ENCODE results near the gene MYO5C.

GRCh38 chr15:52225230-52225629 is 70.4 kb downstream of the MYO5C start:
- TF ChIP-seq POLR2AphosphoS5 (IDR thresholded peaks at IDR 0.05; ENCODE audit: low read depth, low read length) (no peak), CTCF (IDR thresholded peaks at IDR 0.05; ENCODE audit: control extremely low read depth in 1 of 3, insufficient read depth in 1 of 3, low read depth in 1 of 3, low read length in 3 of 3) (no peak), POLR2A (IDR thresholded peaks at IDR 0.05; ENCODE audit: control extremely low read depth in 1 of 2, low read depth in 2 of 2, low read length in 2 of 2) (no peak), JUND (IDR thresholded peaks at IDR 0.05; ENCODE audit: low read length) (no peak), RAD21 (IDR thresholded peaks at IDR 0.05 in 1 of 2, conservative IDR thresholded peaks at IDR 0.05 in 1 of 2; ENCODE audit: low read depth in 2 of 2, low read length in 2 of 2) (no peak), CBX5 (IDR thresholded peaks at IDR 0.05; ENCODE audit: low read depth, low read length) (no peak), GABPA (IDR thresholded peaks at IDR 0.05; ENCODE audit: borderline replicate concordance, insufficient read depth, low read length) (no peak), TEAD4 (IDR thresholded peaks at IDR 0.05; ENCODE audit: low read depth, low read length) (no peak), YY1 (IDR thresholded peaks at IDR 0.05; ENCODE audit: low read depth, low read length) (no peak), HDAC2 (IDR thresholded peaks at IDR 0.05; ENCODE audit: borderline replicate concordance in 1 of 2, low read depth in 2 of 2, low read length in 2 of 2) (no peak), CHD1 (IDR thresholded peaks at IDR 0.05; ENCODE audit: low read depth, low read length) (no peak), SP1 (IDR thresholded peaks at IDR 0.05; ENCODE audit: low read depth, low read length) (no peak), TAF1 (IDR thresholded peaks at IDR 0.05; ENCODE audit: low read depth, low read length) (no peak), POU5F1 (IDR thresholded peaks at IDR 0.05; ENCODE audit: low read depth, low read length) (no peak)

All from H1 (cell line).